A673 (cell line): Measurements from ENCODE around the gene NTSR2. TPM values are rescaled to one million over a fixed set of nuclear protein-coding genes. Genes with fewer than 3 reads are reported as not detected.

Experiments
- BruUV-seq: library from RNA; stranded (reverse); fragments of 400-500 nt; replicated peaks from 2 replicates; lab custom pipeline; 2021; lab: Mats Ljungman, UMichigan
- CTCF ChIA-PET: fragments of 300-600 bp; sonication (Branson Sonifier 250); formaldehyde crosslinking; loops from one replicate; lab custom pipeline; 2022; ENCODE audit warnings: antibody characterized with exemption; lab: Charles Lee
- POLR2A ChIA-PET: fragments of 300-600 bp; sonication (Branson Sonifier 250); formaldehyde crosslinking; loops from one replicate; lab custom pipeline; 2022; ENCODE audit warnings: antibody characterized with exemption; ENCODE audit not compliant: low non-redundant PET; lab: Charles Lee
- DNase-seq: peaks from one replicate; pipeline ENCODE4 v3.0.0-alpha.2; 2015; ENCODE audit warnings: low spot score
- H3K27ac ChIP-seq: fragments of 200-600 bp; sonication (generic); 2 replicates; pipeline ENCODE4 v1.5.1; 2016; ENCODE audit warnings: mixed run types, low read depth, mild to moderate bottlenecking, mixed read lengths, antibody characterized with exemption, low read length; ENCODE audit not compliant: poor library complexity, severe bottlenecking
- H3K27me3 ChIP-seq: fragments of 200-600 bp; sonication (generic); replicated peaks from 2 replicates; pipeline ENCODE4 v1.6.1; 2017; ENCODE audit warnings: mixed run types, low read depth, mild to moderate bottlenecking, mixed read lengths, antibody characterized with exemption, low read length; ENCODE audit not compliant: insufficient read depth, poor library complexity
- H3K36me3 ChIP-seq: fragments of 200-600 bp; sonication (generic); 2 replicates; pipeline ENCODE4 v1.6.1; 2016; ENCODE audit warnings: mixed run types, mild to moderate bottlenecking, mixed read lengths, antibody characterized with exemption, low read length; ENCODE audit not compliant: insufficient read depth, poor library complexity, severe bottlenecking
- H3K4me1 ChIP-seq: fragments of 200-600 bp; sonication (generic); 2 replicates; pipeline ENCODE4 v1.6.1; 2017; ENCODE audit warnings: mixed run types, mild to moderate bottlenecking, mixed read lengths, antibody characterized with exemption, low read length; ENCODE audit not compliant: insufficient read depth, poor library complexity, severe bottlenecking
- H3K4me3 ChIP-seq: fragments of 200-600 bp; sonication (generic); 2 replicates; pipeline ENCODE4 v1.5.1; 2016; ENCODE audit warnings: low read depth, mixed run types, mild to moderate bottlenecking, mixed read lengths, low read length; ENCODE audit not compliant: poor library complexity, severe bottlenecking
- H3K9me3 ChIP-seq: fragments of 200-600 bp; sonication (generic); 2 replicates; pipeline ENCODE4 v1.6.1; 2016; ENCODE audit warnings: mixed run types, low read depth, mild to moderate bottlenecking, mixed read lengths, antibody characterized with exemption, low read length; ENCODE audit not compliant: poor library complexity, severe bottlenecking
- EZH2 ChIP-seq: fragments of 200-600 bp; sonication (generic); IDR thresholded peaks from 2 replicates; pipeline ENCODE4 v1.6.1; 2017; ENCODE audit warnings: borderline replicate concordance, low read depth, mild to moderate bottlenecking, mixed read lengths, antibody characterized with exemption, low read length; ENCODE audit not compliant: poor library complexity, severe bottlenecking
- intact Hi-C: fragments of 100-400 bp; cut with micrococcal nuclease; formaldehyde crosslinking; loops from one replicate; pipeline ENCODE4 v1.10.0; 2022; ENCODE audit not compliant: unreplicated experiment
- total RNA-seq: library from RNA; stranded (reverse); gene quantifications from 2 replicates; pipeline ENCODE4 v1.2.3, GENCODE V29; 2021
- TF ChIP-seq, protein P1 (sequence below): fragments of 300-800, 200-600 bp; sonication (generic); conservative IDR thresholded peaks from 2 replicates; pipeline ENCODE4 v1.5.1; 2017; ENCODE audit warnings: low read depth, mild to moderate bottlenecking, antibody characterized with exemption, low read length, moderate library complexity, mixed read lengths

The NTSR2 gene
- total RNA-seq, 1 experiment from 2014 or later, result not detected

DNA sequence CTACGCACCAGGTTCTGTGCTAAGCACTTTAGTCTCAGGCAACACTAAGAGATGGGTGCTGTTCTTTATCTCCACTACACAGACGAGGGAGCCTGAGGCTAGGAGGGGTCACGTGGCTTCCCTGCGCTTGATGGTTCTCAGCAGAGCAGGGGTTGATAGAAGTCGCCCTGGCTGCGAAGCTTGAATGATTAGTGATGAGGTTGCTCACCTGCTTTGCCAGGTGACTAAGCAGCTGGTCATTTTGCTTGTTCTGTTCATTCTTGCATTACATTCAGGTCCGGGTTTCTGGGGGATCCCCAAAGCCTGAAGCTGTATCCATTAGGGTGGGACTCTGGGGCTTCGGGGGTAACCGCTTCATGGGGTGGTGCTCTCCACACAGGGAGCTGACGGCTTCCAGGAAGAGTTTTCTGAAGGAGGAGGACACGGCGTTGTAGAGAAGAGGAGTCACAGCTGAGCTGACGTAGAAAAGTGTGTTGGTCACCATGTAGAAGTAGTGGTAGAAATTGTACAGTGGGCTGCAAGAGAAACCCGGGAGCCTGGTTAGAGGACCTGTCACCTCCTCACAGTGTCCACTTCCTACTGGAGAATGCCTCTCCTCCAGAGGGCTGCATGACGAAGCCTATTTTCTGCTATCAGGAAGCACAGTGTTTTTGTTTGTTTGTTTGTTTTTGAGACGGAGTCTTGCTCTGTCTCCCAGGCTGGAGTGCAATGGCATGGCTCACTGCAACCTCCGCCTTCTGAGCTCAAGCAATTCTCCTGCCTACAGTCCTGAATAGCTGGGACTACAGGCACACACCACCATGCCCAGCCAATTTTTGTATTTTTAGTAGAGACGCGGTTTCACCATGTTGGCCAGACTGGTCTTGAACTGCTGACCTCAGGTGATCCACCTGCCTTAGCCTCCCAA, 11.5 kb downstream of the NTSR2 start:
- Histone ChIP-seq H3K27me3 (no peaks in the 10 kb centered on the region), H3K36me3 (no peaks in the 10 kb centered on the region), H3K27ac (no peak overlapping the region), H3K9me3 (peaks cover 8% of the 10 kb centered on the region), H3K4me1 (no peaks in the 10 kb centered on the region), H3K4me3 (no peak overlapping the region)
- TF ChIP-seq, protein P1, sequence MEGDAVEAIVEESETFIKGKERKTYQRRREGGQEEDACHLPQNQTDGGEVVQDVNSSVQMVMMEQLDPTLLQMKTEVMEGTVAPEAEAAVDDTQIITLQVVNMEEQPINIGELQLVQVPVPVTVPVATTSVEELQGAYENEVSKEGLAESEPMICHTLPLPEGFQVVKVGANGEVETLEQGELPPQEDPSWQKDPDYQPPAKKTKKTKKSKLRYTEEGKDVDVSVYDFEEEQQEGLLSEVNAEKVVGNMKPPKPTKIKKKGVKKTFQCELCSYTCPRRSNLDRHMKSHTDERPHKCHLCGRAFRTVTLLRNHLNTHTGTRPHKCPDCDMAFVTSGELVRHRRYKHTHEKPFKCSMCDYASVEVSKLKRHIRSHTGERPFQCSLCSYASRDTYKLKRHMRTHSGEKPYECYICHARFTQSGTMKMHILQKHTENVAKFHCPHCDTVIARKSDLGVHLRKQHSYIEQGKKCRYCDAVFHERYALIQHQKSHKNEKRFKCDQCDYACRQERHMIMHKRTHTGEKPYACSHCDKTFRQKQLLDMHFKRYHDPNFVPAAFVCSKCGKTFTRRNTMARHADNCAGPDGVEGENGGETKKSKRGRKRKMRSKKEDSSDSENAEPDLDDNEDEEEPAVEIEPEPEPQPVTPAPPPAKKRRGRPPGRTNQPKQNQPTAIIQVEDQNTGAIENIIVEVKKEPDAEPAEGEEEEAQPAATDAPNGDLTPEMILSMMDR, result no peak
- no peak for TF ChIP-seq EZH2
- no TSS peak for BruUV-seq
- ChIA-PET CTCF (no interaction called here), POLR2A (no interaction called here)
- DNase-seq, result no peak
- intact Hi-C loops, result no loop called here

GRCh38 chr2:11657646-11658045, 12.3 kb downstream of the NTSR2 start:
- intact Hi-C loops, result no loop called here

GRCh38 chr2:11657195-11657594, 12.8 kb downstream of the NTSR2 start:
- intact Hi-C loops, result no loop called here
- H3K27me3 ChIP-seq, result no peaks in the 10 kb centered on the region
- no peak overlapping the region for H3K27ac ChIP-seq
- DNase-seq, result no peak
- no peak overlapping the region for H3K4me3 ChIP-seq
- no peaks in the 10 kb centered on the region for H3K4me1 ChIP-seq
- H3K9me3 ChIP-seq, result no peaks in the 10 kb centered on the region
- POLR2A ChIA-PET, result no interaction called here
- TF ChIP-seq, protein P1, result no peak
- no peak for TF ChIP-seq EZH2
- CTCF ChIA-PET, result no interaction called here
- no TSS peak for BruUV-seq
- no peaks in the 10 kb centered on the region for H3K36me3 ChIP-seq

More at GRCh38 chr2:11657646-11658045, 12.3 kb downstream of the NTSR2 start:
- POLR2A ChIA-PET, result no interaction called here
- H3K27ac ChIP-seq, result no peak overlapping the region
- H3K4me1 ChIP-seq, result no peaks in the 10 kb centered on the region
- CTCF ChIA-PET, result no interaction called here
- no TSS peak for BruUV-seq
- H3K9me3 ChIP-seq, result peaks cover under 1% of the 10 kb centered on the region
- no peaks in the 10 kb centered on the region for H3K27me3 ChIP-seq
- TF ChIP-seq, protein P1, result no peak
- no peak for TF ChIP-seq EZH2
- DNase-seq, result no peak
- no peaks in the 10 kb centered on the region for H3K36me3 ChIP-seq
- no peak overlapping the region for H3K4me3 ChIP-seq
